ENCODE measurements around the gene CYB561.

DNA sequence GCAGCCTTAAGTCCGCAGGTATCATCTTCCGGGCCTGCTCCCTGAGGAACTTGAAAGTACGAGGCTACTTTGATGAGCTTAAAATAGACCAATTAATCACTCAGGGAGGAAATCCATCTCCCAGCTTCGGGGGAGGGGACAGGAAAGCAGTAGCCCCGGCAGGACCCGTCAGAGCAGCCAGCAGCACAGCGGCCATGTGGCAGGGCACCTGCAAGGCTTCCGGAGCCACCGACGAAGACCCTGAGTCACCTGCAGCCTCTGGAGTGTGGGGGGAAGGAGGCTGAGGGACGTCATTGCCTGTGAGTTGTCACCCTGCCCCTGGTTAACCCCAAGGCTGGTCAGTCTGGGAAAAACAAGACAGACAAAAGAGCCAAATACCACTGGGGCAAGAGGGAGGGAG is 4.4 kb upstream of the CYB561 start:
- TF ChIP-seq POLR2AphosphoS5 (IDR thresholded peaks at IDR 0.05; ENCODE audit: low read depth, low read length) (no peak), TAF1 (IDR thresholded peaks at IDR 0.05; ENCODE audit: low read depth, low read length) (no peak)
